Left cardiac atrium (tissue), 4 donors: ENCODE measurements around the gene TMEM243. TPM values are rescaled to one million over a fixed set of nuclear protein-coding genes. Genes with fewer than 3 reads are reported as not detected.
"Not testable (repeated sequence)": the region's sequence is repeated elsewhere in the genome, so short reads cannot be mapped to it uniquely, and the experiment has no call there.

Experiments used
- ATAC-seq, 2 donors: fragments of 200-7000 bp; cut with Tn5 transposase; one replicate each; pipeline ENCODE4 v1.9.1; 2020; ENCODE audit warnings: mild to moderate bottlenecking in 2 of 2, moderate library complexity in 2 of 2
- DNase-seq: peaks from one replicate; pipeline ENCODE4 v3.0.0-alpha.2; 2020
- intact Hi-C, 2 donors: fragments of 100-400 bp; cut with DNase I; formaldehyde crosslinking; loops; one replicate each; pipeline versions ENCODE4 v1.14.1 to v1.15.1; 2022 to 2023
- long read RNA-seq: library from polyadenylated mRNA; unstranded; transcript quantifications from one replicate; pipeline ENCODE4 v2.0.0, GENCODE V29; 2021
- total RNA-seq, 2 donors: library from RNA; stranded (reverse); fragmentation: NEBNext Ultra II Directional; extraction: Animal tissue kit (Norgen Biotek cat#: 25700); gene quantifications; one replicate each; pipeline ENCODE4 v1.2.1, GENCODE V29; 2021
- donor health status: DM: no; HTN: yes; CAD: no.
- donor health status: DM: no; HTN: yes; CAD: no; lungs with severe emphysema.
- donor health status: DM: yes; HTN: yes; CAD: no.
- donor health status: Dilated cardiomyopathy.

Gene TMEM243
- 10 to 100 TPM; 11.9 to 12.2 TPM for total RNA-seq
- long read RNA-seq, transcript TMEM243-201 (4 exons, 1,063 nt): major isoform, 8 of 12 reads
- long read RNA-seq, partial matches to known transcripts: 0 of 12 reads
- long read RNA-seq, other reads (novel, unspliced or antisense): 0 of 12 reads

- intact Hi-C loops: loop anchor here in 1 of 2 donors (10.0 kb wide), 1 partner anchor 65 kb away; the partner anchor contains the start of gene DMTF1
- ATAC-seq (peak; percentile 87 to 94), DNase-seq (peak; percentile 87)
Observed at GRCh38 chr7:87219545-87220025, at the start of gene TMEM243. TSS of gene TMEM243 (minus strand) at chr7:87219732. CDS start at chr7:87219503, 229 bp downstream.

DNA sequence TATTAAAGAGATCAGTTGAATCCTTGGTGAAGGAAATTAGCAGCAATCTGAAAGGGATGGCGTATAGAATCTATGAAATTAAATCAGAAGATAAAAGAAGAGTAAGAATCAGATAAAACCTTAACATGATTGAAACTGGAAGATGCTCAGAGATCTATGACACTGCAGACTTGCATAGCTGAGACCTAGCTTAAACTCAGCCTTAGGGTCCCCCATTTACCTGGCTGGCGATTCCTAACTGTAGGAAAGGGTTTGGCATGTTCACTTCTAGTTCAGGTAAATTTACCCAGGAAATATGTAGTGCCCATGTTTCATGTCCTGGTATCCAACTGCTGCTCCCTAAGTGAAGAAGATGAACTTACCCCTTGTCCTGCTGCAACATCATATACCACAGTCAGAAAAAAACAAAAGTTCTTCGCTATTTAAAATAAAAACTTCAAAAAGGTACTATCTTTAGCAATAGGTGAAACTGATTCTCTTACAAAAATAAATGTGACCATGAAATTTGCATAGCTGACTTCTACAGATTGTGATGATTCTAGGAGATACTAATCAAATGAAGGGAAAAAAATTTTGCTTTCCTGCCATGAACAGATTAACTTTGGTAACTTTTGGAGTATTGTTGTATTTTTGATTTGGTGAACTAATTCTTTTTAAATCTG lies 47.8 kb upstream of the TMEM243 start:
- intact Hi-C loops: no loop called here
- no peak for ATAC-seq
- no peak for DNase-seq

DNA sequence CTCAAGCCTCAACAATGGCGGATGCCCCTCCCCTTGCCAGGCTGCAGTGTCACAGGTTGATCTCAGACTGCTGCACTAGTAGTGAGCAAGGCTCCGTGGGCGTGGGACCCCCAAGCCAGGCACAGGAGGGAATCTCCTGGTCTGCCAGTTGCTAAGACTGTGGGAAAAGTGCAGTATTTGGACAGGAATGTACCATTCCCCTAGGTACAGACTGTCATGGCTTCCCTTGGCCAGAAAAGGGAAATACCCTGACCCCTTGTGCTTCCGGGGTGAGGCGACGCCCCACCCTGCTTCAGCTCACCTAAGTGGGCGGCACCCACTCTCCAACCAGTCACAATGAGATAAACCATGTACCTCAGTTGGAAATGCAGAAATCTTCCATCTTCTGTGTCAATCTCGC lies 44.0 kb upstream of the TMEM243 start:
- no peak for DNase-seq
- intact Hi-C loops: no loop called here
- ATAC-seq: no peak

GRCh38 chr7:87253589-87254087 lies 34.1 kb upstream of the TMEM243 start:
- no peak for DNase-seq
- no peak for ATAC-seq
- intact Hi-C loops: no loop called here

DNA sequence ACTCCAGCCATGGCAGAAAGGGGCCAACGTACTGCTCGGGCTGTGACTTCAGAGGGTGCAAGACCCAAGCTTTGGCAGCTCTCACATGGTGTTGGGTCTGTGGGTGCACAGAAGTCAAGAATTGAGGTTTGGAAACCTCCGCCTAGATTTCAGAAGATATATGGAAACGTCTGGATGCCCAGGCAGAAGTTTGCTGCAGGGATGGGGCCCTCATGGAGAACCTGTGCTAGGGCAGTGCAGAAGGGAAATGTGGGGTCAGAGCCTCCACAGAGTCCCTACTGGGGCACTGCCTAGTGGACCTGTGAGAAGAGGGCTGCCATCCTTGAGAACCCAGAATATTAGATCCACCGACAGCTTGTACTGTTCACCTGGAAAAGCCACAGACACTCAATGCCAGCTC lies 26.1 kb upstream of the TMEM243 start:
- intact Hi-C loops, ATAC-seq, DNase-seq: not testable (repeated sequence)

GRCh38 chr7:87238464-87239051 lies 19.0 kb upstream of the TMEM243 start:
- not testable (repeated sequence) for DNase-seq, ATAC-seq
- intact Hi-C loops: loop anchor here (5.0 to 10.0 kb wide), 2 partner anchors 304 to 311 kb away; no protein-coding TSS in a partner anchor

DNA sequence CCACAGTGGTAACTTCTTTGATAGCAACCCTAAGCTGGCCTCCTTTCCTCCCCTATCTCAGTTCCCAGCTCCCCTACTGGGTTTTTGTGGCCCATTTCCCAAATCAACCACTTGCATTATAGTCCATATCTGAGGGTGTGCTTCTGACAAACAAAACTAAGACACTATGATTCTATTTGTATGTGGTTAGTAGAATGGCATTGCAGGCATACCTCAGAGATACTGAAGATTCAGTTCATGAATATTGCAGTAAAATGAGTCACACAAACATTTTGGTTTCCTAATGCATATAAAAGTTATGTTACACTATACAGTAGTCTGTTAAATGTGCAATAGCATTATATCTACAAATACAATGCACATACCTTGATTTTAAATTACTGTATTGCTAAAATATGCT lies 15.4 kb upstream of the TMEM243 start:
- DNase-seq (no peak), ATAC-seq (no peak)
- intact Hi-C loops: loop anchor here (5.0 to 10.0 kb wide), 2 partner anchors 300 to 308 kb away; no protein-coding TSS in a partner anchor

GRCh38 chr7:87231711-87232110 lies 12.2 kb upstream of the TMEM243 start:
- intact Hi-C loops: loop anchor here in 1 of 2 donors (10.0 kb wide), 1 partner anchor 297 kb away; no protein-coding TSS in a partner anchor
- DNase-seq: no peak

GRCh38 chr7:87231258-87231657 lies 11.7 kb upstream of the TMEM243 start:
- peak; percentile 29 for DNase-seq

More at GRCh38 chr7:87231711-87232110, 12.2 kb upstream of the TMEM243 start:
- ATAC-seq: peak; percentile 56 to 57

GRCh38 chr7:87226495-87226894 lies 7.0 kb upstream of the TMEM243 start:
- DNase-seq (no peak), ATAC-seq (no peak)
- intact Hi-C loops: no loop called here

More at GRCh38 chr7:87231258-87231657, 11.7 kb upstream of the TMEM243 start:
- intact Hi-C loops: loop anchor here in 1 of 2 donors (10.0 kb wide), 1 partner anchor 296 kb away; no protein-coding TSS in a partner anchor
- ATAC-seq: peak; percentile 86 to 91

DNA sequence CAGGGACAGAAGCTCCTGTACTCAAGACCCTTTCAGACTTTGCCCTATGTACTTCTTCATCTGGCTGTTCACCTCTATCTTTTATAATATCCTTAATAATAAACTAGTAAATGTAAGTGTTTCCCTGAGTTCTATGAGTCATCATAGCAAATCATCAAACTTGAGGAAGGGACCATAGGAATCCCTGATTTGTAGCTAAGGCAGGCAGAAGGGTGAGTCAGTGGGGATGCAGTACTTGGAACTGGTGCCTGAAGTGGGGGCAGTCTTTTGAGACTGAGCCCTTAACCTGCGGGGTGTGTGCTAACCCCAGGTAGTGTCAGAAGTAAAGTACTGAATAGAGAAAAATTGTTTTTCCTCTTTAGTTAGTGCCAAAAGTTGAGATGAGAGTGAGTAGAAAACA lies 6.2 kb upstream of the TMEM243 start:
- ATAC-seq (no peak), DNase-seq (no peak)
- intact Hi-C loops: no loop called here

- ATAC-seq (no peak), DNase-seq (no peak)
- intact Hi-C loops: no loop called here
Observed at GRCh38 chr7:87223666-87224065, 4.1 kb upstream of the TMEM243 start.

- DNase-seq (no peak), ATAC-seq (no peak)
- intact Hi-C loops: no loop called here
Observed at GRCh38 chr7:87220734-87221215, 1.2 kb upstream of the TMEM243 start.

- DNase-seq: peak; percentile 87
- intact Hi-C loops: no loop called here
- ATAC-seq: peak; percentile 84 to 92
Observed at GRCh38 chr7:87220026-87220733, 648 bp upstream of the TMEM243 start.

- intact Hi-C loops: loop anchor here in 1 of 2 donors (10.0 kb wide), 1 partner anchor 64 kb away; the partner anchor contains the start of gene DMTF1
Observed at GRCh38 chr7:87218796-87219544, 562 bp downstream of the TMEM243 start.

GRCh38 chr7:87217983-87218653 lies 1.4 kb downstream of the TMEM243 start:
- intact Hi-C loops: loop anchor here in 1 of 2 donors (10.0 kb wide), 1 partner anchor 63 kb away; the partner anchor contains the start of gene DMTF1

More at GRCh38 chr7:87218796-87219544, 562 bp downstream of the TMEM243 start:
- ATAC-seq: peak; percentile 52 to 64
- DNase-seq: peak; percentile 75

More at GRCh38 chr7:87217983-87218653, 1.4 kb downstream of the TMEM243 start:
- no peak for DNase-seq
- no peak for ATAC-seq
